Measurements from ENCODE around the gene SPRR1B.
"Not testable (repeated sequence)": the region's sequence is repeated elsewhere in the genome, so short reads cannot be mapped to it uniquely, and the experiment has no call there.

The SPRR1B gene

DNA sequence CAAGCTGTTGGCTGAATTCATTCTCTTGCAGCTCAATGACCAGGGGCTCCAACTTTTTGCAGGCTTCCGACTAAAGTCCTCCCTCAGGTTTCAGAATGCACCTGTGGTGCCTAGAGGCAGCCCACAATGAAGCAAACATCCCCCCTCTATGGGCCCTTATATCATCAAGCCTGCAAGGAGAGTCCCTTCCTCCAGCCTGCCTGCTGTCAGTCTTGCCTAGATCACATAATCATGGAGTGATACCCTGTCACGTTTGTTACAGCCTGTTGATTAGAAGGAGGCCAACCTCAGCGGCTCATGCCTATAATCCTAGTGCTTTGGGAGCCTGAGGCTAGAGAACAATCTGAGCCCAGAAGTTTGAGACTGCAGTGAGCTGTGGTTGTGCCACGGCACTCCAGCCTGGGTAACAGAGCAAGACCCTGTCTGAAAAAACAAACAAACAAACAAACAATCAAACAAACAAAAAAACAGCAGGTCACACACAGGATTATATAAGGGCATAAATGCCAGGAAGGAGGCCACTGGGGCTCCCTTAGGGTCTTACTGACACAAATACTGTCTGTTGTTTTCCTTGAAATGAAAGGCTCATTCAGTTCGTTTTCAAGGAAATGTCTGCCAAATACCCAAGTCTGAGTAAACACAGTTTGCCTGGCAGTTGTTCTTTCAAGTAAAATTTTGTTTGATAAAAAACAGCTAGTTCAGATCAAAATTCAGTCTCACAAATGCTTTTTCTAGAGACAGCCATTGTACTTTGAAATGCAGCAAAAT lies 34.2 kb upstream of the SPRR1B start:
- no peak overlapping the region for H3K27ac ChIP-seq
- TF ChIP-seq CTCF (IDR thresholded peaks at IDR 0.05) = no peak
- no peak overlapping the region for H3K4me3 ChIP-seq
- no peak for DNase-seq (ENCODE audit: low spot score)

DNA sequence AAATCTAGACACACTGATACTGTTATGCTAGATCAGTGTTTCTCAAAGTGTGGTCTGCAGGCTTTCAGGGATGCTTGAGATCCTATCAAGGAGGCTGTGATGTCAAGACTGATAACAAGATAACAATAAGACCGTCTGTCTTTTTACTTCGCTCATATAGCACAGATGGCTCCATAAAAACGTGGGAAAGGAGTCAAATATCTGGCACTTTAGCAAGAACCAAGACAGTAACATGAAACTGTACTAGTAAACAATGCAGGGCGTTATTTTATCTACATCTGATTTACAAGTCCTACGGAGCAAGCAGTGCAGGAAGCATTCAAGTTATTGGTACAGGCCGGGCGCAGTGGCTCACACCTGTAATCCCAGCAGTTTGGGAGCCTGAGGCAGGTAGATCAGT lies 33.1 kb upstream of the SPRR1B start:
- Histone ChIP-seq H3K4me3 (no peak overlapping the region), H3K27ac (no peak overlapping the region)
- DNase-seq (ENCODE audit: low spot score) = no peak
- TF ChIP-seq CTCF (IDR thresholded peaks at IDR 0.05) = no peak

DNA sequence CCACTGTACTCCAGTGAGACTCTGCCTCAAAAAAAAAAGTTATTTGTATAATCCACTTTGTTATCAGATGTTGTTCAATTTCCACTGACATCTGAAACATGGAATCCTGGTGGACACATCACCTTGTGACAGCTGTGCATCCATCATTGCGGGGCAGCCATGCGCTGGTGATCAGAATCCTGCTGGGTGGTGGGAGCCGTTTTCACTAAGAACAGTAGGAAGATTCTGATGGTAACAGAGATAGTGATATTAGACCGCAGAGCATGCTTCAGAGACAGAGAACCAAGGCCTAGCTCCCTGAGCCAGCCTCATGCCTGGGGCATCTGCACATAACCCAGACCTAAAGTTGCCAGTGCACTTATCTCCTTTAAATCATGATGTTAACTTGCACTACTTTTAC lies 32.5 kb upstream of the SPRR1B start:
- no peak for DNase-seq (ENCODE audit: low spot score)
- no peak for TF ChIP-seq CTCF (IDR thresholded peaks at IDR 0.05)
- Histone ChIP-seq H3K27ac (no peak overlapping the region), H3K4me3 (no peak overlapping the region)

DNA sequence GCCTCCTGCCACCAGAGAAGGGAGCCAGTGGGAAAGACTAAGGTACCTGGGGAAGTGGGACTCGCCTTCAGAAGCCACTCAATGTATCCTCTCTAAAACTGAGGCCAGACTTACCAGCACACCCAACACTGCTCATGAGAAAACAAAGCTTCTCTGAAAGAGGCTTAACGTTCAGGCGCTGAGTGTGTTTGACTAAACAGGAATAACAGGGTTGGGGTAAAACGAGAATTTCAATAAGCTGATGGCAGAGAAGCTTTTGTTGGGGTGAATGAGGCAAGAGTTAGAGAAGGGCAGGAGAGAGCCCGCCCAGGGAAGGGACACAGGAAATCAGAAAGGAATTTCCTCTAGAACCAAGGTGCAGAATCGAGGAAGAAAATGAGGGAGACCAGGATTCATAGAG lies 31.2 kb upstream of the SPRR1B start:
- no peak for TF ChIP-seq CTCF (IDR thresholded peaks at IDR 0.05)
- Histone ChIP-seq H3K27ac (no peak overlapping the region), H3K4me3 (no peak overlapping the region)
- DNase-seq (ENCODE audit: low spot score) = no peak

- TF ChIP-seq CTCF (IDR thresholded peaks at IDR 0.05) = no peak
- H3K27ac ChIP-seq = no peak overlapping the region
- no peak overlapping the region for H3K4me3 ChIP-seq
- no peak for DNase-seq (ENCODE audit: low spot score)
These were observed 30.7 kb upstream of the SPRR1B start for GRCh38 chr1:153000294-153000693.

DNA sequence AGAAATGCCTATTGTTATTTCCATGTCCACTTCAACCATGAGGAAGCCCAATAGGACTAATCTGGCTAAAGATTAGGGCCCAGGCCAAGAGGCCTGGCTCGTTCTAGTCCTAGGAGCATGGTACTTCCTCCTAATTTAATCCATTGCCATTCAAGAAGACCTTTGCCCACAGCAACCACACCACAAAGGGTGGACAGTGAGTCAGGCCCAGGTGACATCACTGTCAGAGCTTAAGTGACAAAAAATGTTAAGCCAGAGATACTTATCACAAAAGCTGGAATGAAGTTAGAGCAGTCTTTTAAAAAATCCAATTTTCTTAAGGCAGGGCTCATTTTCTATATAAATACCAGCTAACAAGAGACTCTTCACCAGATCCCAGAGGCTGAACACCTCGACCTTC lies 29.6 kb upstream of the SPRR1B start, which contains the start of gene SPRR3:
Gene SPRR3, plus strand, starts transcription at position 368 of the 400 bp plus-strand sequence. CDS start 1,272 bp downstream, outside the sequence.
- H3K27ac ChIP-seq = no peak within 1 kb of the TSS
- no peak for TF ChIP-seq CTCF (IDR thresholded peaks at IDR 0.05)

GRCh38 chr1:153011235-153011758 lies 19.7 kb upstream of the SPRR1B start:
- DNase-seq (ENCODE audit: low spot score); H3K4me3 ChIP-seq; H3K27ac ChIP-seq: not testable (repeated sequence)

More for the DNA sequence above, 29.6 kb upstream of the SPRR1B start, which contains the start of gene SPRR3:
- H3K4me3 ChIP-seq = no peak within 1 kb of the TSS
- DNase-seq (ENCODE audit: low spot score) = no peak

GRCh38 chr1:153021829-153022228 lies 9.2 kb upstream of the SPRR1B start:
- not testable (repeated sequence) for H3K4me3 ChIP-seq; H3K27ac ChIP-seq; DNase-seq (ENCODE audit: low spot score)

DNA sequence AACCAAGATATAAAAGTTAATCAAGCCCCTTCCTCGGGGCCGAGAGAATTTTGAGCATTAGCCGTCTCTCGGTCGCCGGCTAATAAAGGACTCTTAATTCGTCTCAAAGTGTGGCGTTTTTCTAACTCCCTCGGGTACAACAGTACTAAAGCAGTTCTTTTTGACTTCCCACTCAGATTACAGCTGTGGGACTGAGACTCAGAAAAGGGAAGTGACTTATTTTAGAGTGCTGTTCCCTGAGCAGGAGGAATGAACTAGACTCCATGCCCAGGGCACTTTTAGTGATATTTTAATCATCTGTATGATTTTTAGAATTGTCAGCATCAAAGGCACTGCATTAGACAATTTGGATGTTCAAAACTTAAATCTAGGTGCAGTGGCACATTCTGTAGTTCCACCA lies 8.7 kb upstream of the SPRR1B start:
- H3K4me3 ChIP-seq; H3K27ac ChIP-seq; DNase-seq (ENCODE audit: low spot score): not testable (repeated sequence)

Measured in coronary artery (tissue), 2 donors.